ENCODE data around the gene ACAA1.

GRCh38 chr3:38173834-38174418, 37.0 kb upstream of the ACAA1 start:
- TF ChIP-seq CTCF (conservative IDR thresholded peaks at IDR 0.05; ENCODE audit: low read depth in 2 of 2) (no peak), EZH2 (IDR thresholded peaks at IDR 0.05; ENCODE audit: low read depth, unreplicated experiment) (no peak), EZH2phosphoT487 (IDR thresholded peaks at IDR 0.05; ENCODE audit: unreplicated experiment) (no peak), POLR2AphosphoS5 (IDR thresholded peaks at IDR 0.05; ENCODE audit: low read depth) (no peak), REST (IDR thresholded peaks at IDR 0.05; ENCODE audit: unreplicated experiment) (no peak), ZNF331 (CRISPR knock-in tag; IDR thresholded peaks at IDR 0.05; ENCODE audit: low read depth) (no peak), CREB1 (CRISPR knock-in tag; IDR thresholded peaks at IDR 0.05; ENCODE audit: low read depth) (no peak), ZNF114 (CRISPR knock-in tag; IDR thresholded peaks at IDR 0.05) (no peak), ETS1 (IDR thresholded peaks at IDR 0.05) (no peak), JUNB (IDR thresholded peaks at IDR 0.05; ENCODE audit: unreplicated experiment) (no peak), STAT1 (IDR thresholded peaks at IDR 0.05; ENCODE audit: unreplicated experiment) (no peak)

Data from GM23338 (cell line).